OCI-LY1 (cell line): ENCODE results near the gene MYO16.

Experiments used
- H2AFZ ChIP-seq: fragments of 200-600 bp; sonication (generic), shearing (Covaris generic); 2 replicates; pipeline ENCODE4 v1.6.0; 2014; ENCODE audit warnings: antibody characterized with exemption, mild to moderate bottlenecking, low read length
- H3F3A ChIP-seq: fragments of 200-600 bp; sonication (generic), shearing (Covaris generic); 2 replicates; pipeline ENCODE4 v1.6.0; 2014; ENCODE audit warnings: mild to moderate bottlenecking, antibody characterized with exemption, low read length, moderate library complexity; ENCODE audit not compliant: insufficient read depth
- H3K27ac ChIP-seq: fragments of 200-600 bp; sonication (generic); 2 replicates; pipeline ENCODE4 v1.5.1; 2014; ENCODE audit warnings: low read length, mixed run types, mild to moderate bottlenecking, low read depth; ENCODE audit not compliant: poor library complexity, severe bottlenecking
- H3K27me3 ChIP-seq: fragments of 200-600 bp; sonication (generic); 2 replicates; pipeline ENCODE4 v1.6.0; 2014; ENCODE audit warnings: antibody characterized with exemption, mild to moderate bottlenecking, low read length, moderate library complexity; ENCODE audit not compliant: insufficient read depth
- H3K36me3 ChIP-seq: fragments of 200-600 bp; sonication (generic); 2 replicates; pipeline ENCODE4 v1.6.1; 2014; ENCODE audit warnings: mild to moderate bottlenecking, antibody characterized with exemption, low read length, moderate library complexity, mixed read lengths; ENCODE audit not compliant: insufficient read depth
- H3K4me1 ChIP-seq: fragments of 200-600 bp; sonication (generic); 2 replicates; pipeline ENCODE4 v1.5.1; 2014; ENCODE audit warnings: mild to moderate bottlenecking, low read length, moderate library complexity; ENCODE audit not compliant: insufficient read depth, severe bottlenecking
- H3K4me2 ChIP-seq: fragments of 200-600 bp; sonication (generic), shearing (Covaris generic); 2 replicates; pipeline ENCODE4 v1.6.1; 2014; ENCODE audit warnings: low read length
- H3K4me3 ChIP-seq: fragments of 200-600 bp; sonication (generic); 2 replicates; pipeline ENCODE4 v1.5.1; 2014; ENCODE audit warnings: low read length, low read depth, mild to moderate bottlenecking, mixed read lengths; ENCODE audit not compliant: poor library complexity, severe bottlenecking
- H3K79me2 ChIP-seq: fragments of 200-600 bp; shearing (Covaris generic); 2 replicates; pipeline ENCODE4 v1.6.1; 2016; ENCODE audit warnings: mixed run types, low read length, mixed read lengths; ENCODE audit not compliant: insufficient read depth
- H3K9ac ChIP-seq: fragments of 200-600 bp; sonication (generic), shearing (Covaris generic); 2 replicates; pipeline ENCODE4 v1.6.1; 2014; ENCODE audit warnings: mild to moderate bottlenecking, low read length, mixed read lengths
- H3K9me2 ChIP-seq: fragments of 200-600 bp; sonication (generic), shearing (Covaris generic); 2 replicates; pipeline ENCODE4 v1.6.1; 2014; ENCODE audit warnings: low read depth, mild to moderate bottlenecking, low read length, mixed read lengths
- H3K9me3 ChIP-seq: fragments of 200-600 bp; shearing (Covaris generic); 2 replicates; pipeline ENCODE4 v1.6.1; 2014; ENCODE audit warnings: low read length, mixed read lengths
- H4K20me1 ChIP-seq: fragments of 200-600 bp; sonication (generic), shearing (Covaris generic); 2 replicates; pipeline ENCODE4 v1.6.0; 2016; ENCODE audit warnings: mild to moderate bottlenecking, low read length; ENCODE audit not compliant: insufficient read depth
- EZH2 ChIP-seq: fragments of 200-600 bp; sonication (generic), shearing (Covaris generic); IDR thresholded peaks from 2 replicates; pipeline ENCODE4 v1.8.0; 2017; ENCODE audit warnings: borderline replicate concordance, mixed run types, mild to moderate bottlenecking, antibody characterized with exemption, low read length, moderate library complexity, mixed read lengths
- TF ChIP-seq, protein P1 (sequence below): fragments of 200-600 bp; sonication (generic), shearing (Covaris generic); IDR thresholded peaks from 2 replicates; pipeline ENCODE4 v1.5.1; 2017; ENCODE audit warnings: mild to moderate bottlenecking, antibody characterized with exemption, low read length, moderate library complexity, mixed read lengths

The MYO16 gene

DNA sequence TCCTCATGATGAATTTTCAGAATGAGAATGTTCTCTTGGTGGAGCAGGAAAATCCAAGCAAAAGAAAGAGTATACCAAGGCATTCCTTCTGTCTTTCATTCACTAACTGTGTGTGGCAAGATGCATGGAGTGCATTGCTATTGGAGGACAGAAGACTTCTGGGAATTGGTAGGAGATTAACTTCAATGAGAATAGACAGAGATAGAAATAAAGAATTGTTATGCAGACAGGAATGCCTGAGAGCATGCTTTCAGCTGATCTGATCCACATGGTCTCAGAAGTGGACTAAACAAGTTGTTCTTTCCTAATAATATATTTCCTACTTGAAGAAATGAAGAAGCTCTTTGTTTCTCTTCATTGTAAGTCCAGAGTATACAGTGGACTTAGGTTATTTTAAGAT, 303.6 kb downstream of the MYO16 start:
- Histone ChIP-seq H3K79me2 (no peaks in the 10 kb centered on the region), H3K9me3 (no peaks in the 10 kb centered on the region), H3K9me2 (no peaks in the 10 kb centered on the region), H3K27ac (no peak overlapping the region), H4K20me1 (no peaks in the 10 kb centered on the region), H3K36me3 (no peaks in the 10 kb centered on the region), H3K9ac (no peak overlapping the region), H3K4me1 (no peaks in the 10 kb centered on the region), H3K4me2 (no peak overlapping the region), H2AFZ (no peak overlapping the region), H3K27me3 (no peaks in the 10 kb centered on the region), H3K4me3 (no peak overlapping the region), H3F3A (no peaks in the 10 kb centered on the region)
- TF ChIP-seq EZH2 = no peak
- TF ChIP-seq, protein P1, sequence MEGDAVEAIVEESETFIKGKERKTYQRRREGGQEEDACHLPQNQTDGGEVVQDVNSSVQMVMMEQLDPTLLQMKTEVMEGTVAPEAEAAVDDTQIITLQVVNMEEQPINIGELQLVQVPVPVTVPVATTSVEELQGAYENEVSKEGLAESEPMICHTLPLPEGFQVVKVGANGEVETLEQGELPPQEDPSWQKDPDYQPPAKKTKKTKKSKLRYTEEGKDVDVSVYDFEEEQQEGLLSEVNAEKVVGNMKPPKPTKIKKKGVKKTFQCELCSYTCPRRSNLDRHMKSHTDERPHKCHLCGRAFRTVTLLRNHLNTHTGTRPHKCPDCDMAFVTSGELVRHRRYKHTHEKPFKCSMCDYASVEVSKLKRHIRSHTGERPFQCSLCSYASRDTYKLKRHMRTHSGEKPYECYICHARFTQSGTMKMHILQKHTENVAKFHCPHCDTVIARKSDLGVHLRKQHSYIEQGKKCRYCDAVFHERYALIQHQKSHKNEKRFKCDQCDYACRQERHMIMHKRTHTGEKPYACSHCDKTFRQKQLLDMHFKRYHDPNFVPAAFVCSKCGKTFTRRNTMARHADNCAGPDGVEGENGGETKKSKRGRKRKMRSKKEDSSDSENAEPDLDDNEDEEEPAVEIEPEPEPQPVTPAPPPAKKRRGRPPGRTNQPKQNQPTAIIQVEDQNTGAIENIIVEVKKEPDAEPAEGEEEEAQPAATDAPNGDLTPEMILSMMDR = no peak

DNA sequence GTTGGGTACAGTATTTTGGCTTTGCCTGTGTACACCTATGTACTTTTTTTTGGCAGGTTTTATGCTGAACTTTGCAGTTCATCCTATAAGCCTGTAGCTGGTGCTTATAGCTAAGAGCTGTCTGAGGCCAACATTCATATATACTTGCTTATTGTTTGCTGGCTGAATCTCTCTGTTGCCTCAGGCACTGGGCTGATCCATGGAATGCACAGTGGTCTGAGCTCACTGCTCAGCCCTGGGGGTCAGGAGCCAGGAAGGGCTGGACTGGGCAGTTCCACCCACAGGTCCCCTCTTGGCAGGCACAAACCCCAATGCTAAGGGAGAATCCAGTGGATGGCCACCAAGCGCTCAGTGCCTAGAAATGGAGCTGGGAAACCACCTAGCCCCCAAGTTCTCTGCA, 308.7 kb downstream of the MYO16 start:
- no peak overlapping the region for H3K27ac ChIP-seq
- no peaks in the 10 kb centered on the region for H3K79me2 ChIP-seq
- no peaks in the 10 kb centered on the region for H3K9me3 ChIP-seq
- no peak for TF ChIP-seq EZH2
- H3K4me1 ChIP-seq = no peaks in the 10 kb centered on the region
- H3K9ac ChIP-seq = no peak overlapping the region
- no peaks in the 10 kb centered on the region for H4K20me1 ChIP-seq
- no peaks in the 10 kb centered on the region for H3K36me3 ChIP-seq
- H3K4me2 ChIP-seq = no peak overlapping the region
- H3K4me3 ChIP-seq = no peak overlapping the region
- H3K9me2 ChIP-seq = no peaks in the 10 kb centered on the region
- H2AFZ ChIP-seq = no peak overlapping the region
- no peaks in the 10 kb centered on the region for H3K27me3 ChIP-seq
- H3F3A ChIP-seq = no peaks in the 10 kb centered on the region

DNA sequence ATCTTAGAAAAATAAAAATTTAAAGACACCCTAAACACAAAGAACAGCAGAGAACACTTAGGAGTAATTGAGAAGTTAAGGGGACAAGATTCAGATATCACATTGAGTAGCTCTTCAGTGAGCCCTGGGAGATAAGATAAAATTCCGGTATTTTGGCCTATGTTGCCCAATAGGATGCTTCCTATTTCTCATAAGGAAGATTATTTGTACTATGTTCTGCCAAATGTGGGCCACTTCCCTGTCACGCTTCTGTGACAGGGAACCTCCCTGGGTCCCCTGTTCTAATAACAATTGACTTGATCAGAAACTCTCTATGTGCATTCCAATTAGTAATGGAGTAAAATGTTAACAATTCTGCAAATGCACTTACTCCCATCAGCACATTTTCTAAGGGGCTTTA, 310.7 kb downstream of the MYO16 start:
- Histone ChIP-seq H2AFZ (no peak overlapping the region), H3K79me2 (no peaks in the 10 kb centered on the region), H3K27ac (no peak overlapping the region), H3K9ac (no peak overlapping the region), H3K36me3 (no peaks in the 10 kb centered on the region), H3K4me3 (no peak overlapping the region), H3K27me3 (no peaks in the 10 kb centered on the region), H3K4me1 (no peaks in the 10 kb centered on the region), H3K9me3 (no peaks in the 10 kb centered on the region), H4K20me1 (no peaks in the 10 kb centered on the region), H3F3A (no peaks in the 10 kb centered on the region), H3K9me2 (no peaks in the 10 kb centered on the region), H3K4me2 (no peak overlapping the region)
- TF ChIP-seq EZH2 = no peak
- TF ChIP-seq, protein P1 = no peak

DNA sequence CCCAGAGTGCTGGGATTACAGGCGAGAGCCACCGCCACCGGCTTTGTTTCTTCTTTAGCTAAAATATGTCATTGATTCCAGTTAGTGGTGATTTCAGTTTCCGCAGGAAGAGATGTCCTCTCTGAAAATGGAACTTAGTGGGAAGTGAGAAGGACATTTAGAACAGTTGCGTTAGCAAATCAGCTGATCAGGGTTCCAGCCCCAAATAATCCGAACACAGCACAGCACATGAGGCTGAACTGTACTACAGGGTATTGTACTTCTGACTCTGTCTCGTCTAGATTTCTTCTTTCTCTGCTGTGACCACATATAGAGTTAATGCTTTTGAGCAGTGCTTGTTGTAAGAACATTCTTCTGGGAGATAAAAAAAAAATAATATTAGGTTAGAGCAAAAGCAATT, 314.4 kb downstream of the MYO16 start:
- H3K36me3 ChIP-seq = no peaks in the 10 kb centered on the region
- H3K27me3 ChIP-seq = no peaks in the 10 kb centered on the region
- H3K9me2 ChIP-seq = no peaks in the 10 kb centered on the region
- no peaks in the 10 kb centered on the region for H3F3A ChIP-seq
- no peaks in the 10 kb centered on the region for H3K4me1 ChIP-seq
- H3K27ac ChIP-seq = no peak overlapping the region
- no peak for TF ChIP-seq EZH2
- TF ChIP-seq, protein P1 = no peak
- no peak overlapping the region for H3K4me3 ChIP-seq
- no peak overlapping the region for H3K4me2 ChIP-seq
- H3K79me2 ChIP-seq = no peaks in the 10 kb centered on the region
- no peak overlapping the region for H2AFZ ChIP-seq
- no peak overlapping the region for H3K9ac ChIP-seq
- H4K20me1 ChIP-seq = no peaks in the 10 kb centered on the region
- H3K9me3 ChIP-seq = no peaks in the 10 kb centered on the region
